ENCODE measurements around the gene MUL1.
"Not testable (repeated sequence)": the region's sequence is repeated elsewhere in the genome, so short reads cannot be mapped to it uniquely, and the experiment has no call there.

Gene MUL1

GRCh38 chr1:20507564-20508410 lies at the start of gene MUL1:
MUL1 (minus strand) TSS chr1:20508151; CDS start chr1:20508024, 127 bp downstream.
- DNase-seq (ENCODE audit: low spot score) = peak; percentile 98

GRCh38 chr1:20555758-20556120 lies 47.8 kb upstream of the MUL1 start:
- no peak for DNase-seq (ENCODE audit: low spot score)

- no peak for DNase-seq (ENCODE audit: low spot score)
Observed at GRCh38 chr1:20555025-20555757, 47.2 kb upstream of the MUL1 start.

GRCh38 chr1:20552728-20553445 lies 44.9 kb upstream of the MUL1 start:
- no peak for DNase-seq (ENCODE audit: low spot score)

- DNase-seq (ENCODE audit: low spot score) = peak; percentile 87
Observed at GRCh38 chr1:20551945-20552727, 44.2 kb upstream of the MUL1 start, which contains the start of gene FAM43B. FAM43B (plus strand) TSS chr1:20552573; CDS start chr1:20552974, 401 bp downstream.

- DNase-seq (ENCODE audit: low spot score) = no peak
Observed at GRCh38 chr1:20551161-20551560, 43.2 kb upstream of the MUL1 start.

- DNase-seq (ENCODE audit: low spot score) = no peak
Observed at GRCh38 chr1:20546637-20547036, 38.7 kb upstream of the MUL1 start.

- no peak for DNase-seq (ENCODE audit: low spot score)
Observed at GRCh38 chr1:20540281-20540680, 32.3 kb upstream of the MUL1 start.

GRCh38 chr1:20538760-20539551 lies 31.0 kb upstream of the MUL1 start:
- DNase-seq (ENCODE audit: low spot score) = no peak

- DNase-seq (ENCODE audit: low spot score) = no peak
Observed at GRCh38 chr1:20538227-20538626, 30.3 kb upstream of the MUL1 start.

GRCh38 chr1:20534659-20535417 lies 26.9 kb upstream of the MUL1 start:
- DNase-seq (ENCODE audit: low spot score) = no peak

- no peak for DNase-seq (ENCODE audit: low spot score)
Observed at GRCh38 chr1:20533635-20534034, 25.7 kb upstream of the MUL1 start.

- no peak for DNase-seq (ENCODE audit: low spot score)
Observed at GRCh38 chr1:20530901-20531300, 22.9 kb upstream of the MUL1 start.

- no peak for DNase-seq (ENCODE audit: low spot score)
Observed at GRCh38 chr1:20530306-20530705, 22.4 kb upstream of the MUL1 start.

- no peak for DNase-seq (ENCODE audit: low spot score)
Observed at GRCh38 chr1:20528221-20528620, 20.3 kb upstream of the MUL1 start.

GRCh38 chr1:20526267-20526666 lies 18.3 kb upstream of the MUL1 start:
- no peak for DNase-seq (ENCODE audit: low spot score)

GRCh38 chr1:20521960-20522861 lies 14.3 kb upstream of the MUL1 start:
- peak; percentile 79 for DNase-seq (ENCODE audit: low spot score)

- not testable (repeated sequence) for DNase-seq (ENCODE audit: low spot score)
Observed at GRCh38 chr1:20519609-20520262, 11.8 kb upstream of the MUL1 start.

All from left forelimb (tissue), 1 donor.